Measurements from ENCODE around the gene ELF1. TPM values are rescaled to one million over a fixed set of nuclear protein-coding genes. Genes with fewer than 3 reads are reported as not detected.

Gene ELF1
- total RNA-seq, 2 donors from 2014 or later, result 108 to 123 TPM

GRCh38 chr13:40973409-40973808, 45.7 kb downstream of the ELF1 start:
- no peak for TF ChIP-seq POLR2A (IDR thresholded peaks at IDR 0.05)
- no peak for TF ChIP-seq CTCF (IDR thresholded peaks at IDR 0.05)
- TF ChIP-seq POLR2AphosphoS5 (IDR thresholded peaks at IDR 0.05), result no peak
- intact Hi-C loops (cut with DNase I), result no loop called here
- 78% methylated on average over 1 of the region's 1 CpG for WGBS
- no peaks in the 10 kb centered on the region for H3K36me3 ChIP-seq
- no peak overlapping the region for H3K4me3 ChIP-seq
- H3K27me3 ChIP-seq (replicated peaks; ENCODE audit: insufficient read depth), result no peaks in the 10 kb centered on the region
- no peak for DNase-seq (ENCODE audit: low spot score)
- no peak overlapping the region for H3K27ac ChIP-seq
- H3K9me3 ChIP-seq, result no peaks in the 10 kb centered on the region
- H3K4me1 ChIP-seq (replicated peaks), result peaks cover 8% of the 10 kb centered on the region

- H3K36me3 ChIP-seq, result no peaks in the 10 kb centered on the region
- H3K27ac ChIP-seq, result no peak overlapping the region
- H3K27me3 ChIP-seq (replicated peaks; ENCODE audit: insufficient read depth), result no peaks in the 10 kb centered on the region
- H3K9me3 ChIP-seq, result no peaks in the 10 kb centered on the region
- WGBS, result 79% methylated on average over 4 of the region's 4 CpGs
- no peak for TF ChIP-seq POLR2A (IDR thresholded peaks at IDR 0.05)
- TF ChIP-seq CTCF (IDR thresholded peaks at IDR 0.05), result no peak
- TF ChIP-seq POLR2AphosphoS5 (IDR thresholded peaks at IDR 0.05), result no peak
- no peak for DNase-seq (ENCODE audit: low spot score)
- H3K4me1 ChIP-seq (replicated peaks), result peaks cover 7% of the 10 kb centered on the region
- no peak overlapping the region for H3K4me3 ChIP-seq
- intact Hi-C loops (cut with DNase I), result no loop called here
Observed at GRCh38 chr13:40971321-40971720, 47.8 kb downstream of the ELF1 start.

GRCh38 chr13:40970803-40971202, 48.3 kb downstream of the ELF1 start:
- peaks cover 7% of the 10 kb centered on the region for H3K4me1 ChIP-seq (replicated peaks)
- H3K9me3 ChIP-seq, result no peaks in the 10 kb centered on the region
- no peak overlapping the region for H3K27ac ChIP-seq
- no peaks in the 10 kb centered on the region for H3K27me3 ChIP-seq (replicated peaks; ENCODE audit: insufficient read depth)
- WGBS, result 43% methylated on average over 4 of the region's 4 CpGs
- no peak for TF ChIP-seq CTCF (IDR thresholded peaks at IDR 0.05)
- TF ChIP-seq POLR2AphosphoS5 (IDR thresholded peaks at IDR 0.05), result no peak
- TF ChIP-seq POLR2A (IDR thresholded peaks at IDR 0.05), result no peak
- intact Hi-C loops (cut with DNase I), result no loop called here
- DNase-seq (ENCODE audit: low spot score), result no peak
- no peaks in the 10 kb centered on the region for H3K36me3 ChIP-seq
- H3K4me3 ChIP-seq, result no peak overlapping the region

GRCh38 chr13:40969169-40969901, 49.8 kb downstream of the ELF1 start:
- Histone ChIP-seq H3K27me3 (replicated peaks; ENCODE audit: insufficient read depth) (no peaks in the 10 kb centered on the region), H3K9me3 (no peaks in the 10 kb centered on the region), H3K27ac (no peak overlapping the region), H3K4me3 (no peak overlapping the region), H3K36me3 (no peaks in the 10 kb centered on the region), H3K4me1 (replicated peaks) (peaks cover 5% of the 10 kb centered on the region)
- DNase-seq (ENCODE audit: low spot score), result no peak
- WGBS, result 77% methylated on average over 4 of the region's 4 CpGs
- intact Hi-C loops (cut with DNase I), result no loop called here
- TF ChIP-seq CTCF (IDR thresholded peaks at IDR 0.05) (no peak), POLR2A (IDR thresholded peaks at IDR 0.05) (no peak), POLR2AphosphoS5 (IDR thresholded peaks at IDR 0.05) (no peak)

- H3K4me1 ChIP-seq (replicated peaks), result peaks cover 4% of the 10 kb centered on the region
- WGBS, result 86% methylated on average over 2 of the region's 2 CpGs
- H3K36me3 ChIP-seq, result no peaks in the 10 kb centered on the region
- H3K4me3 ChIP-seq, result no peak overlapping the region
- no peak overlapping the region for H3K27ac ChIP-seq
- intact Hi-C loops (cut with DNase I), result no loop called here
- no peaks in the 10 kb centered on the region for H3K9me3 ChIP-seq
- no peak for DNase-seq (ENCODE audit: low spot score)
- no peak for TF ChIP-seq POLR2A (IDR thresholded peaks at IDR 0.05)
- no peak for TF ChIP-seq POLR2AphosphoS5 (IDR thresholded peaks at IDR 0.05)
- no peak for TF ChIP-seq CTCF (IDR thresholded peaks at IDR 0.05)
- no peaks in the 10 kb centered on the region for H3K27me3 ChIP-seq (replicated peaks; ENCODE audit: insufficient read depth)
Observed at GRCh38 chr13:40968416-40969000, 50.6 kb downstream of the ELF1 start.
